H9 (cell line): Measurements from ENCODE around the gene MAP2K7. TPM values are rescaled to one million over a fixed set of nuclear protein-coding genes. Genes with fewer than 3 reads are reported as not detected.

Experiments
- DNase-seq: peaks from one replicate; pipeline ENCODE4 v3.0.0-alpha.2; 2017
- H2AFZ ChIP-seq: one replicate; pipeline ENCODE4 v1.6.1; 2013; ENCODE audit warnings: mild to moderate bottlenecking, low read length, control low read depth, moderate library complexity
- H2AK5ac ChIP-seq: 2 replicates; pipeline ENCODE4 v1.6.1; 2013; ENCODE audit warnings: low read length, control low read depth, mixed read lengths; ENCODE audit not compliant: insufficient read length
- H2BK120ac ChIP-seq: one replicate; pipeline ENCODE4 v1.6.1; 2013; ENCODE audit warnings: low read depth, mild to moderate bottlenecking, low read length, control low read depth, inconsistent platforms; ENCODE audit not compliant: poor library complexity, severe bottlenecking
- H2BK12ac ChIP-seq: 2 replicates; pipeline ENCODE4 v1.6.1; 2013; ENCODE audit warnings: low read length, control low read depth, mixed read lengths, low read depth; ENCODE audit not compliant: insufficient read length
- H2BK15ac ChIP-seq: 2 replicates; pipeline ENCODE4 v1.6.1; 2013; ENCODE audit warnings: low read depth, low read length, control low read depth
- H2BK20ac ChIP-seq: one replicate; pipeline ENCODE4 v1.6.1; 2013; ENCODE audit warnings: low read depth, mild to moderate bottlenecking, low read length, control low read depth, inconsistent platforms; ENCODE audit not compliant: poor library complexity, severe bottlenecking
- H2BK5ac ChIP-seq: 2 replicates; pipeline ENCODE4 v1.6.1; 2013; ENCODE audit warnings: low read length, control low read depth, mixed read lengths; ENCODE audit not compliant: insufficient read length
- H3K14ac ChIP-seq: 2 replicates; pipeline ENCODE4 v1.6.1; 2013; ENCODE audit warnings: low read length, control low read depth; ENCODE audit not compliant: insufficient read depth
- H3K18ac ChIP-seq: 2 replicates; pipeline ENCODE4 v1.6.1; 2013; ENCODE audit warnings: low read depth, mild to moderate bottlenecking, mixed read lengths, low read length, control low read depth; ENCODE audit not compliant: insufficient read length
- H3K23ac ChIP-seq: 2 replicates; pipeline ENCODE4 v1.6.1; 2013; ENCODE audit warnings: low read length, control low read depth, mixed read lengths, low read depth; ENCODE audit not compliant: insufficient read length
- H3K23me2 ChIP-seq: 2 replicates; pipeline ENCODE4 v1.6.1; 2013; ENCODE audit warnings: low read depth, mild to moderate bottlenecking, mixed read lengths, low read length, control low read depth; ENCODE audit not compliant: insufficient read length, poor library complexity, severe bottlenecking
- H3K27ac ChIP-seq: 2 replicates; pipeline ENCODE4 v1.5.1; 2013; ENCODE audit warnings: low read length, control low read depth, mixed read lengths, low read depth; ENCODE audit not compliant: insufficient read length
- H3K27me3 ChIP-seq: 2 replicates; pipeline ENCODE4 v1.6.1; 2013; ENCODE audit warnings: low read length, control low read depth, inconsistent platforms; ENCODE audit not compliant: insufficient read depth
- H3K4ac ChIP-seq: 2 replicates; pipeline ENCODE4 v1.6.1; 2013; ENCODE audit warnings: low read depth, mild to moderate bottlenecking, control low read depth, inconsistent platforms, low read length, moderate library complexity
- H3K4me1 ChIP-seq: 2 replicates; pipeline ENCODE4 v1.6.1; 2013; ENCODE audit warnings: low read length, control low read depth, inconsistent platforms; ENCODE audit not compliant: insufficient read depth
- H3K4me2 ChIP-seq: 2 replicates; pipeline ENCODE4 v1.6.1; 2013; ENCODE audit warnings: low read length, control low read depth, mixed read lengths; ENCODE audit not compliant: insufficient read length, insufficient read depth
- H3K56ac ChIP-seq: 2 replicates; pipeline ENCODE4 v1.6.1; 2013; ENCODE audit warnings: low read depth, mild to moderate bottlenecking, mixed read lengths, low read length, control low read depth; ENCODE audit not compliant: insufficient read length
- H3K79me1 ChIP-seq: 2 replicates; pipeline ENCODE4 v1.6.1; 2013; ENCODE audit warnings: low read depth, mild to moderate bottlenecking, moderate library complexity, low read length, control low read depth, inconsistent platforms; ENCODE audit not compliant: insufficient read depth, poor library complexity, severe bottlenecking
- H3K79me2 ChIP-seq: 2 replicates; pipeline ENCODE4 v1.6.1; 2013; ENCODE audit warnings: low read length, control low read depth, inconsistent platforms; ENCODE audit not compliant: insufficient read depth
- H3K9ac ChIP-seq: 2 replicates; pipeline ENCODE4 v1.6.1; 2013; ENCODE audit warnings: low read length, control low read depth, mixed read lengths; ENCODE audit not compliant: insufficient read length; ENCODE audit errors: extremely low read depth
- H3K9me3 ChIP-seq: one replicate; pipeline ENCODE4 v1.6.1; 2013; ENCODE audit warnings: low read depth, low read length, inconsistent platforms; ENCODE audit not compliant: control insufficient read depth
- H3T11ph ChIP-seq: one replicate; pipeline ENCODE4 v1.6.1; 2013; ENCODE audit warnings: mild to moderate bottlenecking, low read length, control low read depth, inconsistent platforms
- H4K20me1 ChIP-seq: one replicate; pipeline ENCODE4 v1.6.1; 2013; ENCODE audit not compliant: control insufficient read depth, insufficient read length, insufficient read depth
- H4K5ac ChIP-seq: 2 replicates; pipeline ENCODE4 v1.6.1; 2013; ENCODE audit warnings: low read depth, mild to moderate bottlenecking, mixed read lengths, low read length, control low read depth; ENCODE audit not compliant: insufficient read length
- H4K8ac ChIP-seq: replicated peaks from 2 replicates; pipeline ENCODE4 v1.6.1; 2013; ENCODE audit warnings: low read length, control low read depth, mixed read lengths, low read depth; ENCODE audit not compliant: insufficient read length
- H4K91ac ChIP-seq: 2 replicates; pipeline ENCODE4 v1.6.1; 2013; ENCODE audit warnings: low read depth, mild to moderate bottlenecking, moderate library complexity, mixed read lengths, low read length, control low read depth; ENCODE audit not compliant: insufficient read length
- H3K27ac Mint-ChIP-seq, 3 experiments: 2 replicates in 2 of 3; 3 replicates in 1 of 3; pipeline ENCODE4 v1.8.0; 2020 to 2021; ENCODE audit warnings: mixed read lengths in 3 of 3, mild to moderate bottlenecking in 1 of 3, moderate library complexity in 1 of 3
- H3K27me3 Mint-ChIP-seq: 2 replicates; pipeline ENCODE4 v1.8.0; 2021; ENCODE audit warnings: low read depth, mild to moderate bottlenecking, moderate library complexity, mixed read lengths
- H3K36me3 Mint-ChIP-seq, 3 experiments: 2 replicates in 2 of 3; 3 replicates in 1 of 3; pipeline ENCODE4 v1.8.0; 2020 to 2021; ENCODE audit warnings: low read depth in 3 of 3, mixed read lengths in 3 of 3; ENCODE audit not compliant: insufficient read depth in 1 of 3
- H3K4me1 Mint-ChIP-seq, 2 experiments: 2 replicates each; pipeline ENCODE4 v1.8.0; 2020; ENCODE audit warnings: mixed read lengths in 2 of 2
- H3K4me3 Mint-ChIP-seq, 2 experiments: 2 replicates in 1 of 2; 3 replicates in 1 of 2; pipeline ENCODE4 v1.8.0; 2020 to 2021; ENCODE audit warnings: mild to moderate bottlenecking in 2 of 2, mixed read lengths in 2 of 2, moderate library complexity in 1 of 2
- H3K9me3 Mint-ChIP-seq, 2 experiments: 2 replicates in 1 of 2; 3 replicates in 1 of 2; pipeline ENCODE4 v1.8.0; 2020; ENCODE audit warnings: mild to moderate bottlenecking in 2 of 2, mixed read lengths in 2 of 2, moderate library complexity in 1 of 2
- CTCF ChIP-seq: fragments of 200-600 bp; sonication (generic); conservative IDR thresholded peaks from 3 replicates; pipeline ENCODE4 v1.8.0; 2021; ENCODE audit warnings: antibody characterized with exemption, mild to moderate bottlenecking
- WGBS: extraction: QIAGEN DNeasy Blood & Tissue Kit; methylation state at CpG from one replicate; pipeline ENCODE4 v1.1.7; 2013; ENCODE audit warnings: missing lambda C conversion rate, low lambda C conversion rate, mixed read lengths; ENCODE audit not compliant: insufficient read length; ENCODE audit errors: extremely low coverage; 5-methylcytosine and 5-hydroxymethylcytosine counted together
- total RNA-seq: library from RNA; stranded (reverse); gene quantifications from 2 replicates; pipeline ENCODE4 v1.2.1, GENCODE V29; 2021

Gene MAP2K7
- total RNA-seq, 1 experiment from 2014 or later, result 48.1 TPM

GRCh38 chr19:7934766-7935165, 31.1 kb downstream of the MAP2K7 start:
- Mint-ChIP-seq H3K4me1 (no peaks in the 10 kb centered on the region), H3K9me3 (no peaks in the 10 kb centered on the region), H3K27me3 (no peaks in the 10 kb centered on the region), H3K27ac (no peak overlapping the region), H3K4me3 (no peak overlapping the region; a peak in 1 of 5 replicates), H3K36me3 (peaks cover 31 to 74% (median 67%) of the 10 kb centered on the region in 3 experiments; a peak in 6 of 7 replicates)
- Histone ChIP-seq H2BK15ac (no peak overlapping the region), H3K4ac (no peak overlapping the region), H3K56ac (no peak overlapping the region), H2BK20ac (no peak overlapping the region), H3K27me3 (no peaks in the 10 kb centered on the region), H3K79me2 (no peaks in the 10 kb centered on the region), H4K91ac (no peak overlapping the region), H3K23ac (no peak overlapping the region), H3K4me1 (no peaks in the 10 kb centered on the region), H2BK5ac (no peak overlapping the region), H2AK5ac (no peak overlapping the region), H3K4me2 (no peak overlapping the region), H4K20me1 (no peaks in the 10 kb centered on the region), H3K27ac (no peak overlapping the region), H3K14ac (no peak overlapping the region), H2BK12ac (no peak overlapping the region), H4K8ac (no peak overlapping the region), H3K79me1 (no peaks in the 10 kb centered on the region), H3K9me3 (no peaks in the 10 kb centered on the region), H2AFZ (no peak overlapping the region), H2BK120ac (no peak overlapping the region), H3K18ac (no peak overlapping the region), H3K23me2 (no peaks in the 10 kb centered on the region), H3K9ac (no peak overlapping the region), H4K5ac (no peak overlapping the region), H3T11ph (no peak overlapping the region)
- no peak for TF ChIP-seq CTCF
- DNase-seq, result no peak
- no CpG with 5 or more reads among the region's 21 CpGs for WGBS
